Esophagus squamous epithelium (tissue), 4 donors: ENCODE results near the gene PTPN2.

Experiments
- CTCF ChIP-seq, 6 experiments: fragments of 450-650 bp in 4 of 6; fragments of 200-600 bp in 2 of 6; sonication (generic) in 2 of 6; IDR thresholded peaks; one replicate each; pipeline ENCODE4 v1.5.1; 2016 to 2019; ENCODE audit warnings: antibody characterized with exemption in 6 of 6, mild to moderate bottlenecking in 4 of 6, moderate library complexity in 4 of 6
- POLR2A ChIP-seq, 4 donors: fragments of 450-650 bp; IDR thresholded peaks; one replicate each; pipeline ENCODE4 v1.6.1; 2017; ENCODE audit warnings: antibody characterized with exemption in 4 of 4, mild to moderate bottlenecking in 4 of 4, moderate library complexity in 3 of 4

- TF ChIP-seq CTCF (IDR thresholded peaks at IDR 0.05) = no peak
- no peak for TF ChIP-seq POLR2A (IDR thresholded peaks at IDR 0.05)
Measured at GRCh38 chr18:12882453-12883371, 1.3 kb downstream of the PTPN2 start.
